SK-N-SH (cell line): ENCODE measurements around the gene ALPI.

Experiments
- TAF1 ChIP-seq: IDR thresholded peaks from 2 replicates; pipeline ENCODE4 v1.6.1; 2012; ENCODE audit warnings: low read depth, mild to moderate bottlenecking, low read length, moderate library complexity, borderline replicate concordance
- TF ChIP-seq, protein P1 (sequence below): IDR thresholded peaks from 2 replicates; pipeline ENCODE4 v1.6.1; 2012; ENCODE audit warnings: mild to moderate bottlenecking, low read depth, low read length, moderate library complexity
- TF ChIP-seq, protein P2 (sequence below): fragments of 150-350 bp; IDR thresholded peaks from 2 replicates; pipeline ENCODE4 v1.6.1; 2016; ENCODE audit warnings: mild to moderate bottlenecking, low read depth, low read length
- TF ChIP-seq, protein P3 (sequence below): fragments of 200-600 bp; sonication (generic); IDR thresholded peaks from 2 replicates; pipeline ENCODE4 v1.6.1; 2017; ENCODE audit warnings: antibody characterized with exemption, mild to moderate bottlenecking, moderate library complexity
- TF ChIP-seq, protein P4 (sequence below): fragments of 150-350 bp; IDR thresholded peaks from 2 replicates; pipeline ENCODE4 v1.6.1; 2017; ENCODE audit warnings: antibody characterized with exemption, low read length, low read depth, borderline replicate concordance
- TF ChIP-seq, protein P5 (sequence below): IDR thresholded peaks from 2 replicates; pipeline ENCODE4 v1.4.0; 2012; ENCODE audit warnings: low read depth, borderline replicate concordance

DNA sequence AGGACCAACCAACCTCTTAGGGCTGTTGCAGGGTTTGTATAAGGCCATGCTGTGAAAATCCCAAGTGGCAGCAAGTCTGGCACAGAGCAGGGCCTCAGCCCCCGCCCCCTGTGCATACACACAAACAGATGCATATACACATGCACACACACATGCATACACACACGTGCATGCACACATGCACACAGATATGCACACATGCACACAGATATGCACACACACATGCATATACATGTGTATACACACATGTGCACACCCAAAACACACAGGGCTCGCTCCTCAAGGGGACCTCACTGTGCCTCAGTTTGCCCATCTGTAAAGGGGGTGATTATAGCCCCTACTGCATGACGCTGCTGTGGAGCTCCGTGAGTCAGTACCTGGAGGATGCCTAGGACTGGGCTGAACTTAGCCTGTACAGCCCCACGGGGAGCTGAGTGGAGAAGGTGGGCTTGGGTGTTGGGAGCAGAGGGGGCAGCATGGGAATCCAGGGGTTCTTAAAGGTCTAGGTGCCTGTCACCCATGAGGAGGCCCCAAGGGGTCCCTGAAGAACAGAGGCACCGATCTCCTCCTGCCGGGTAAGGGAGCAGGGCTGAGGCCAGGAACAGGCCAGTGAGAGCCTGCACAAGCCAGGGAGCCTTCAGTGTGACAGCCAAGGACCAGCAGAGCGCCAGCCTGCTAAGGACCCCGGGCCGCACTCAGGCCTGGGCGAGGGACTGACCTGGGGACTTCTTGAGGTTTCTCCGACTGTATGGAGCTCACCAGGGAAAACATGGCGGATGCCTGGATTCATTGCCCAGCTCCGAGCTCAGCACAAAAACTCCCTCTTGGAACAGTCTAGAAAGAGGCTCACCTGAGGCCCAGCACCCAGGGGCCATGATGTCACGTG, 24.0 kb upstream of the ALPI start:
- TF ChIP-seq, protein P1, sequence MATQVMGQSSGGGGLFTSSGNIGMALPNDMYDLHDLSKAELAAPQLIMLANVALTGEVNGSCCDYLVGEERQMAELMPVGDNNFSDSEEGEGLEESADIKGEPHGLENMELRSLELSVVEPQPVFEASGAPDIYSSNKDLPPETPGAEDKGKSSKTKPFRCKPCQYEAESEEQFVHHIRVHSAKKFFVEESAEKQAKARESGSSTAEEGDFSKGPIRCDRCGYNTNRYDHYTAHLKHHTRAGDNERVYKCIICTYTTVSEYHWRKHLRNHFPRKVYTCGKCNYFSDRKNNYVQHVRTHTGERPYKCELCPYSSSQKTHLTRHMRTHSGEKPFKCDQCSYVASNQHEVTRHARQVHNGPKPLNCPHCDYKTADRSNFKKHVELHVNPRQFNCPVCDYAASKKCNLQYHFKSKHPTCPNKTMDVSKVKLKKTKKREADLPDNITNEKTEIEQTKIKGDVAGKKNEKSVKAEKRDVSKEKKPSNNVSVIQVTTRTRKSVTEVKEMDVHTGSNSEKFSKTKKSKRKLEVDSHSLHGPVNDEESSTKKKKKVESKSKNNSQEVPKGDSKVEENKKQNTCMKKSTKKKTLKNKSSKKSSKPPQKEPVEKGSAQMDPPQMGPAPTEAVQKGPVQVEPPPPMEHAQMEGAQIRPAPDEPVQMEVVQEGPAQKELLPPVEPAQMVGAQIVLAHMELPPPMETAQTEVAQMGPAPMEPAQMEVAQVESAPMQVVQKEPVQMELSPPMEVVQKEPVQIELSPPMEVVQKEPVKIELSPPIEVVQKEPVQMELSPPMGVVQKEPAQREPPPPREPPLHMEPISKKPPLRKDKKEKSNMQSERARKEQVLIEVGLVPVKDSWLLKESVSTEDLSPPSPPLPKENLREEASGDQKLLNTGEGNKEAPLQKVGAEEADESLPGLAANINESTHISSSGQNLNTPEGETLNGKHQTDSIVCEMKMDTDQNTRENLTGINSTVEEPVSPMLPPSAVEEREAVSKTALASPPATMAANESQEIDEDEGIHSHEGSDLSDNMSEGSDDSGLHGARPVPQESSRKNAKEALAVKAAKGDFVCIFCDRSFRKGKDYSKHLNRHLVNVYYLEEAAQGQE, result no peak
- TF ChIP-seq, protein P2, sequence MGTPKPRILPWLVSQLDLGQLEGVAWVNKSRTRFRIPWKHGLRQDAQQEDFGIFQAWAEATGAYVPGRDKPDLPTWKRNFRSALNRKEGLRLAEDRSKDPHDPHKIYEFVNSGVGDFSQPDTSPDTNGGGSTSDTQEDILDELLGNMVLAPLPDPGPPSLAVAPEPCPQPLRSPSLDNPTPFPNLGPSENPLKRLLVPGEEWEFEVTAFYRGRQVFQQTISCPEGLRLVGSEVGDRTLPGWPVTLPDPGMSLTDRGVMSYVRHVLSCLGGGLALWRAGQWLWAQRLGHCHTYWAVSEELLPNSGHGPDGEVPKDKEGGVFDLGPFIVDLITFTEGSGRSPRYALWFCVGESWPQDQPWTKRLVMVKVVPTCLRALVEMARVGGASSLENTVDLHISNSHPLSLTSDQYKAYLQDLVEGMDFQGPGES, result no peak
- TF ChIP-seq, protein P3, sequence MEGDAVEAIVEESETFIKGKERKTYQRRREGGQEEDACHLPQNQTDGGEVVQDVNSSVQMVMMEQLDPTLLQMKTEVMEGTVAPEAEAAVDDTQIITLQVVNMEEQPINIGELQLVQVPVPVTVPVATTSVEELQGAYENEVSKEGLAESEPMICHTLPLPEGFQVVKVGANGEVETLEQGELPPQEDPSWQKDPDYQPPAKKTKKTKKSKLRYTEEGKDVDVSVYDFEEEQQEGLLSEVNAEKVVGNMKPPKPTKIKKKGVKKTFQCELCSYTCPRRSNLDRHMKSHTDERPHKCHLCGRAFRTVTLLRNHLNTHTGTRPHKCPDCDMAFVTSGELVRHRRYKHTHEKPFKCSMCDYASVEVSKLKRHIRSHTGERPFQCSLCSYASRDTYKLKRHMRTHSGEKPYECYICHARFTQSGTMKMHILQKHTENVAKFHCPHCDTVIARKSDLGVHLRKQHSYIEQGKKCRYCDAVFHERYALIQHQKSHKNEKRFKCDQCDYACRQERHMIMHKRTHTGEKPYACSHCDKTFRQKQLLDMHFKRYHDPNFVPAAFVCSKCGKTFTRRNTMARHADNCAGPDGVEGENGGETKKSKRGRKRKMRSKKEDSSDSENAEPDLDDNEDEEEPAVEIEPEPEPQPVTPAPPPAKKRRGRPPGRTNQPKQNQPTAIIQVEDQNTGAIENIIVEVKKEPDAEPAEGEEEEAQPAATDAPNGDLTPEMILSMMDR, result no peak
- TF ChIP-seq, protein P4, sequence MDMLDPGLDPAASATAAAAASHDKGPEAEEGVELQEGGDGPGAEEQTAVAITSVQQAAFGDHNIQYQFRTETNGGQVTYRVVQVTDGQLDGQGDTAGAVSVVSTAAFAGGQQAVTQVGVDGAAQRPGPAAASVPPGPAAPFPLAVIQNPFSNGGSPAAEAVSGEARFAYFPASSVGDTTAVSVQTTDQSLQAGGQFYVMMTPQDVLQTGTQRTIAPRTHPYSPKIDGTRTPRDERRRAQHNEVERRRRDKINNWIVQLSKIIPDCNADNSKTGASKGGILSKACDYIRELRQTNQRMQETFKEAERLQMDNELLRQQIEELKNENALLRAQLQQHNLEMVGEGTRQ, result no peak
- TF ChIP-seq, protein P5, sequence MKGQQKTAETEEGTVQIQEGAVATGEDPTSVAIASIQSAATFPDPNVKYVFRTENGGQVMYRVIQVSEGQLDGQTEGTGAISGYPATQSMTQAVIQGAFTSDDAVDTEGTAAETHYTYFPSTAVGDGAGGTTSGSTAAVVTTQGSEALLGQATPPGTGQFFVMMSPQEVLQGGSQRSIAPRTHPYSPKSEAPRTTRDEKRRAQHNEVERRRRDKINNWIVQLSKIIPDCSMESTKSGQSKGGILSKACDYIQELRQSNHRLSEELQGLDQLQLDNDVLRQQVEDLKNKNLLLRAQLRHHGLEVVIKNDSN, result no peak
- no peak for TF ChIP-seq TAF1
